Left cardiac atrium (tissue), 4 donors: Measurements from ENCODE around the gene TRA2A. TPM values are rescaled to one million over a fixed set of nuclear protein-coding genes. Genes with fewer than 3 reads are reported as not detected.
A peak's percentile ranks its signal among the peaks of the same experiment; 100 is the strongest.
"Not testable (repeated sequence)": the region's sequence is repeated elsewhere in the genome, so short reads cannot be mapped to it uniquely, and the experiment has no call there.

Source experiments
- ATAC-seq, 2 donors: fragments of 200-7000 bp; cut with Tn5 transposase; one replicate each; pipeline ENCODE4 v1.9.1; 2020; ENCODE audit warnings: mild to moderate bottlenecking in 2 of 2, moderate library complexity in 2 of 2
- DNase-seq: peaks from one replicate; pipeline ENCODE4 v3.0.0-alpha.2; 2020
- intact Hi-C, 2 donors: fragments of 100-400 bp; cut with DNase I; formaldehyde crosslinking; loops; one replicate each; pipeline versions ENCODE4 v1.14.1 to v1.15.1; 2022 to 2023
- total RNA-seq, 2 donors: library from RNA; stranded (reverse); fragmentation: NEBNext Ultra II Directional; extraction: Animal tissue kit (Norgen Biotek cat#: 25700); gene quantifications; one replicate each; pipeline ENCODE4 v1.2.1, GENCODE V29; 2021
- donor health status: DM: no; HTN: yes; CAD: no.
- donor health status: DM: no; HTN: yes; CAD: no; lungs with severe emphysema.
- donor health status: DM: yes; HTN: yes; CAD: no.
- donor health status: Dilated cardiomyopathy.

Gene TRA2A
- total RNA-seq, 2 donors from 2014 or later, result 33.1 to 39.7 TPM

- intact Hi-C loops, result no loop called here
- ATAC-seq (no peak), DNase-seq (no peak)
Measured at GRCh38 chr7:23520582-23520981, 11.2 kb downstream of the TRA2A start.

DNA sequence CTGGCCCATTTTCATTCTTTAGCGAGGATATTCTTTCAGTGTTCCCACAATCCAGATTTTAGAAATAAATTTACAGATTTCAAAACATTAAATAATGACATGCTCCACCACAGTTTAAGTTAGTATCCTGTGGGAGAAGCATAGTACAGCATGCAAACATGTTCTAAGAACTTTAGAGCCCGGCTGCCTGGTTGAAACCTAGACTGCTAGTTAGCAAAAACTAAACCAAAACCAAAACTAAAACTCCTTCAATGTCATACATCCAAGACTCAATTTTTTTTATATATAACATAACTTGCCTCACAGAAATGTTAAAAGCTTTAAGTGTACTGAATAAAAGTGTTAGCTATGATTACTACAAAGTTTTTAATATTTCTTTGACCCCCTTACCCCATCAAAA lies 17.0 kb downstream of the TRA2A start:
- intact Hi-C loops, result no loop called here
- no peak for DNase-seq
- no peak for ATAC-seq

DNA sequence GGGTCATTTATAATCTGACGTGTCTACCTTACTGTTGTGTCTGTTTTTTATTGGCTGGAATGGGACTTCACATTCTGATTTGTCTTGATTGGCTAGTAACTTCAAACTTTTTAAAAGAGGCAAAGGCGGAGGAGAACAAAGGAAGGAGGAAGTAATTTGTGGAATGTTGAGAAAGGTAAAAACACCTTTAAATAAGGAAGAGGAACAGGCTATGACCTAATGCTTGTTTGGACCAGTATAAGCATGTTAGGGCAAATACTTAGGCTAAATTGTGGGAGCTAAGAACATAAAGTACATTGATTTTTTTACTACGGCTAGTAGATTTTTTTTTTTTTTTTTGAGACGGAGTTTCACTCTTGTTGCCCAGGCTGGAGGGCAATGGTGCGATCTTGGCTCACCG lies 18.0 kb downstream of the TRA2A start:
- ATAC-seq, intact Hi-C loops, DNase-seq: not testable (repeated sequence)

DNA sequence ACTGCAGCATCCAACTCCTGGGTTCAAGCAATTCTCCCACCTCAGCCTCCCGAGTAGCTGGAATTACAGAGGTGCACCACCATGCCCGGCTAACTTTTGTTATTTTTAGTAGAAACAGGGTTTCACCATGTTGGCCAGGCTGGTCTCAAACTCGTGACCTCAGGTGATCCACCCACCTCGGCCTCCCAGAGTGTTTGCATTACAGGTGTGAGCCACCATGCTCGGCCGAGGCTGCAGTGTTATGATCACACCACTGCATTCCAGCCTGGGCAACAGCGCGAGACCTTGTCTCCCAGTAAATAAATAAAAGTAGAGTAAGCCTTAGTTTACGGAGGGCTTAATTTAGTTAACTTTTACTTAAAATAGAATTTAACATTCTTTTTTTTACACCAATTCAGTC lies 37.8 kb downstream of the TRA2A start:
- DNase-seq (no peak), ATAC-seq (no peak)
- intact Hi-C loops, result no loop called here

- DNase-seq, result no peak
- intact Hi-C loops, result no loop called here
- peak in 1 of 2 donors; percentile 7 for ATAC-seq
Measured at GRCh38 chr7:23491502-23491901, 40.3 kb downstream of the TRA2A start.

DNA sequence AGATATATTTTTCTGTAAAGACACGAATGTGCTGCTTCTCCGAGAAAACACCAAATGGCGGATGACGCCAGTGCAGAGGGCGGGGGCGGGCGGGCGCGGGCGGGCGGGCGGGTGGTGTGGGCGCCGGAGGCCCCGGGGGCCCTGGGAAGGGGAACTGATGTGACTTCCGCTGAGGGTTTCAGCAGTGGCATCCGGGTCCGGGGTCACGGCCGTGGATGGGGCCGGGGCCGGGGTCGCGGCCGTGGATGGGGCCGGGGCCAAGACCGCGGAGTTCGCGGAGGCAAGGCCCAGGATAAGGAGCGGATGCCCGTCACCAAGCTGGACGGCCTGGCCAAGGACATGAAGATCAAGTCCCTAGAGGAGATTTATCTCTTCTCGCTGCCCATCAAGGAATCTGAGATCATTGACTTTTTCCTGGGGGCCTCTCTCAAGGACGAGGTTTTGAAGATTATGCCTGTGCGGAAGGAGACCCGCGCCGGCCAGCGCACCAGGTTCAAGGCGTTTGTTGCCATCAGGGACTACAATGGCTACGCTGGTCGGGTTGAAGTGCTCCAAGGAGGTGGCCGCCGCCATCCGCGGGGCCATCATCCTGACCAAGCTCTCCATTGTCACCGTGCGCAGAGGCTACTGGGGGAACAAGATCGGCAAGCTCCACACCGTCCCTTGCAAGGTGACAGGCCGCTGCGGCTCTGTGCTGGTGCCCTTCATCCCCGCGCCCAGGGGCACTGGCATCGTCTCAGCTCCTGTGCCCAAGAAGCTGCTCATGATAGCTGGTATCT lies 41.2 kb downstream of the TRA2A start:
- ATAC-seq (peak; percentile 81 to 95), DNase-seq (peak; percentile 62)
- intact Hi-C loops, result no loop called here

- ATAC-seq, intact Hi-C loops, DNase-seq: not testable (repeated sequence)
Measured at GRCh38 chr7:23488714-23489113, 43.1 kb downstream of the TRA2A start.

DNA sequence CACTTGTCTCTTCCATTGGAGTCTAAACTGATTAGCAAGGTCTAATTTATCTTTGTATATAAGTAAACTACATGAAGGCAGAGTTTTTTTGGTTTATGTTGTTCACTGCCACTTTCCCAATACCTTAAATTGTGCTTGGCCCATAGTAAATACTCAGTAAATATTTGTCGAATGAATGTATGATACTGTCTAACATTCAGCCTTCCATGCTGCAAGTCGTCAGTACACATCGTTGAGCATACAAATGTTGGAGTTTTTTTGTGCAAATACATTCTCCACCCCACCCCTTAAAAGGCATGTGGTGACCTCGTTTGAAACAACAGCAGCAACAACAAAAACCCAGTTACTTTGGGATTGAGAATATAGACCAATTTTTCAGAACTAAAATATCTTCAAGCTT lies 44.1 kb downstream of the TRA2A start:
- intact Hi-C loops, result no loop called here
- no peak for ATAC-seq
- no peak for DNase-seq

DNA sequence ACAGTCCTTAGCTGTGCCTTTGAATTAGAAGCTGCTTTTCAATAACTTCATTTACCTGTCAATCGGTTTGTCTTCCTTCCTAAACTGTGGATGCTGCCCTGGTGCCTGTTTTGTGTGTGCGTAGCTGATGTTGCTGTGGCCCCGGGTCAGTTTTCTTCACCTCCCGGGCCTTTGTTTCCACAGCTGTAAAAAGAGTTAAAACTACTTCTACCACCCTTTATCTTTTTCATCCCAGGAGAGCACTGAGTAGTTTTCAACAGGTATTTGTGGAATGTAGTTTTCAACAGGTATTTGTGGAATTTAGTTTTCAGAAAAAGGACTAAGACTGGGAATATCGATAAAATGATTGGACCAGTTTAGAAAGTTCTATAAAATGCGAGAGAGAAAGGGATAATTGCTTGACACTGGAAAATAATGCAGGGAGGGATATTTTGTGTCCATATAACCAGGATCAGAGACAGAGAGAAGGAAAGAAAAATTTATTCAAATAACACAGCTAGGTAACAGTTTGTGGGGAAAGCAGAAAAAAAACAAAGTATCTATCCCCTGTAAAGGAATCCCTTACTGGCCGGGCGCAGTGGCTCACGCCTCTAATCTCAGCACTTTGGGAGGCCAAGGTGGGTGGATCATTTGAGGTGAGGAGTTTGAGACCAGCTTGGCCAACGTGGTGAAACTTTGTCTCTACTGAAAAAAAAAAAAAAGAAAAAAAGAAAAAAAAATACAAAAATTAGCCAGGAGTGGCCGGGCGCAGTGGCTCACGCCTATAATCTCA lies 45.6 kb downstream of the TRA2A start:
- intact Hi-C loops, result no loop called here
- ATAC-seq, result no peak
- no peak for DNase-seq

- ATAC-seq, result no peak
- DNase-seq, result no peak
- intact Hi-C loops, result no loop called here
Measured at GRCh38 chr7:23482686-23483085, 49.1 kb downstream of the TRA2A start.

DNA sequence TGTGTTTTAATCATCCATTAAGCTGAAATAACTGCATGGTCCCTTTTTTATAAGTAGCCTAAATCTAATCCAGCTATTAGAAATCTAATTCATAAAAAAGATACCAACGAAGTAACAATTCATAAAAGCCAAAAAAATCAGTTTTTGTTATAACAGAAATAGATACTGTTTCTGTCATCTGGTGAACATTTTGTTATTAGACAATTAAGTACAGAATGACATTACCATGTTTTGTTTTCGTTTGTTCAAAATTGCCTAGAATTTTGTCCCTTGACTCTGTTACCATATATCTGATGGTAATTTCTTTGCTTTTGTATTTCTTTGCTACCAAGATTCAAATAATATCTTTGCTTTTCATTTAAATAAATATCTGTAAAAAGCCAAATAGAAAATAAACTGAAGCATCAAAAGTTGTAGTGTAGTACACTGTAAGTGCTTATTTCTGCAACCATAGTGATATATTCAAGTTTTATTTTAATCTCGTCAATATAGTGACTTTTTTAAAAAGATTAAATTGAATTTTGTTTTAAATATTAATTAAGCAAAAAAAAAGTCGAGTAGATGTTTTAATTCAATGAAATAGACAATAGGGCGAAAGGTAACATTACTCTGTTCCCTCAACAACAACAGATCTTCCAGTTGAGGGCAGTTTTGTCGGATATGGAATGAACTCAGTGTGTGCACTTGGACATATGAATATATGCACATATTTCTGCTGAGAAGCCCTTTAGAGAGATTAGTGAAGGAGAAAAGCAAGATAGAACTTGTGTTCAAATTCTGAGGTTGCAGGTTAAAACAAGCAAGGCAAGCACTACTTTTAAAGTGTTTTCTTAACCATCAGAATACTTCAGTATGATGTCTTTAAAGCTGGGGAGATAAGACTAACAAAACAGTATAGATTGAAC lies 53.6 kb downstream of the TRA2A start:
- DNase-seq (no peak), ATAC-seq (no peak)
- intact Hi-C loops, result no loop called here

DNA sequence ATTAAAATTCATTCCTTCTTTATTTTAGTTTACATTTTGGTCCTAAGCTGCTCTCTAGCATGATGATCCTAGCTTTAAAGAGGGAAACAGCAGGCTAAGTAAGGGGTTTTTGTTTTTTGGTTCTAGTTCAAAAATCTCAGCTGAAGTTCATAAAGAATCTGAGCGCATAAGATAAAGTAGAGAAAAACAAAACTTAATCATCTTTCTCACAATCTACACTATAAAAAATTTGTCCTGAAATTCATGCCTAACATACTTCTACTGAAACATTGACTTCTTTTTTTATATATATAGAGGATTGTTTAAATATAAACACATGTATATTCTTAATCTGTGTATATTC lies 54.7 kb downstream of the TRA2A start:
- no peak for ATAC-seq
- DNase-seq, result no peak
- intact Hi-C loops, result no loop called here

DNA sequence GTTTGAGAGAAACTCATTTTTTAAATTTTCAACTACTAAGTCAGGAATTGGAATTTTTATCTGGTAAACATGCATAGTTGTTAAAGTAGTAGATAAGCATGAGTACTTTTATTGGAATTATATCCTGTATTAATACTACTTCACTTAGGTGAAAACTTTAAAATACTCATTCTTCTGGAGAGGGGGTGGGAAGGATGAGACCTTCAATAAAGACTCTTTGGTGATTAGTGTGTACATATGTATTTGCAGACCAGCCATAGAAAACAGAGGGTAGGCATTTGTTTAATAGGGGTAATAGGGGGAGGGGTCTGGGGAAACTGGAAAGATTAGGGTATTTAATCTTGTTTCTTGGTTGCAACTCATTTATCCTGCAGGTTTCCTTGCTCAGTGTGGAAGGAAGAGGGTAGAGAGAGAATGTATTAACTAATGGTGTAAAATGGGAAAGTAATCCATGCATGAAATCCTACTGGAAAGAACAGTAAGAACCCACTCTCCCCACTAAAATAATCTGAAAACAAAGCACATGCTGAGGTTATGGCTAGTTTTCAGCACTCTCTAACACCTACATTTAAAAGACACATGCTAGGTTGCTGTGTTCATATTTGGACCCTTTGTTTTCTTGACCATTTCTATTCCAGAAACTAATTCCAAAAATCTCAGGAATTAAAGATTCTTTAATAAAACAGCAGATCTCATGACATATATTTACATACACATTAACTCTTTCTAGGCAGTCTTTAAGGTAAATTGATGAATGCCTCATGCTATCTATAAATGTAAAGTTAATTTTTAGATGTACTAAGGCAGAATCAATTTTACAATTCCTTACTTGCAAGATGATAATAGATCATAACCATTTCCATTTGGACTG lies 55.3 kb downstream of the TRA2A start:
- intact Hi-C loops, result no loop called here

GRCh38 chr7:23475576-23475839 lies 56.3 kb downstream of the TRA2A start:
- intact Hi-C loops, result no loop called here
- ATAC-seq (no peak), DNase-seq (no peak)

More for the DNA sequence above, 55.3 kb downstream of the TRA2A start:
- no peak for ATAC-seq
- no peak for DNase-seq

GRCh38 chr7:23474829-23475575 lies 56.8 kb downstream of the TRA2A start:
- intact Hi-C loops, result no loop called here
- ATAC-seq (no peak), DNase-seq (no peak)

GRCh38 chr7:23474094-23474828 lies 57.5 kb downstream of the TRA2A start:
- intact Hi-C loops, result no loop called here
- peak; percentile 73 for DNase-seq
- ATAC-seq, result peak; percentile 54 to 91

- ATAC-seq, result peak in 1 of 2 donors; percentile 31
Measured at GRCh38 chr7:23473844-23474093, 58.0 kb downstream of the TRA2A start.

More at GRCh38 chr7:23473844-23474093, 58.0 kb downstream of the TRA2A start:
- DNase-seq, result no peak
- intact Hi-C loops, result no loop called here
